ENCODE data around the gene PPP3R1.

Gene PPP3R1

DNA sequence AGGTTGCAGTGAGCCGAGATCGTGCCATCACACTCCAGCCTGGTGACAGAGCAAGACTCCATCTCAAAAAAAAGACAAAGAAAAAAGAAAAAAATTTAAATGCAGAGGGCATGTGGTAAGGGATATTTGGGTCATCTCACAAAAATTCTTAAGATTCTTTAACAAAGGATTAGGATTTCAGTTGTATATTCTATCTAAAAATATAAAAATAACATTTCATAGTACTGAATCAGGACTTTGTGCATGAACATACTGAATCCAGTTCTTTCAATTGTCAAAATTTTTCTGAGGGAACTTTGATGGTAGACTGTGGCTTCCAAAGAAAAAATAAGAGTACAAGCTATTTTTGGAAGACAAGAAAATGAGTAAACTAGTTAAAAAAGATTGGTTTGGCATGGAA is 6.5 kb upstream of the PPP3R1 start:
- no peak for DNase-seq (ENCODE audit: low read depth in 2 of 2)

GRCh38 chr2:68256093-68256450 is 3.7 kb upstream of the PPP3R1 start:
- no peak for DNase-seq (ENCODE audit: low read depth in 2 of 2)

- no peak for DNase-seq (ENCODE audit: low read depth in 2 of 2)
These were observed 1.1 kb upstream of the PPP3R1 start for GRCh38 chr2:68253219-68254068.

DNA sequence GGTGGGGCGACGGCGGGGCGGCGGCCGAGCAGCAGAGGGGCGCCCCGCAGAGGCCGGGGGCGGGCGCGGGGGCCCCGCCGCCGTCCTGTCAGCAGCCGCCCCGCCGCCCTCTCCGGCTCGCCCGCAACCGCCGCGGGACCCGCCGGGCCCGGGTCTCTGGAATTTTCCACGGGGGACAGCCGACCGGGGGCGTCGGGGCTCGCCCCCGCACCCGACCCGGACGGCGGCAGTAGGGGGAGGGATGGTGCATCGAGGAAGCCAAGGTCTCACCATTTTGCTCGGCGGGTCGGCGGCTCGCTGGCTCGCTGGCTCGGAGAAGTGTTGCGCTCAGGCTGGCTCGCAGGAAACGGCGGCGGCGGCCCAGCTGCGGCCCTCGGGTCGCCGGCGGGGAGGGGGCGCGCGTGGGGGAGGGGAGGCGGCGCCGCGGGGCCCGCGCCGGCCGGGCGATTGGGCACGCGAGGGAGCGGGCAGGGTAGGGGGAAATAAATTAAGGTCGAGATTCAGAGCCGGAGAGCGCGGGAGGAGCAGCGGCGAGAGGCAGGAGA is 405 bp downstream of the PPP3R1 start:
- DNase-seq (ENCODE audit: low read depth in 2 of 2), result peak; percentile 8 to 19

DNA sequence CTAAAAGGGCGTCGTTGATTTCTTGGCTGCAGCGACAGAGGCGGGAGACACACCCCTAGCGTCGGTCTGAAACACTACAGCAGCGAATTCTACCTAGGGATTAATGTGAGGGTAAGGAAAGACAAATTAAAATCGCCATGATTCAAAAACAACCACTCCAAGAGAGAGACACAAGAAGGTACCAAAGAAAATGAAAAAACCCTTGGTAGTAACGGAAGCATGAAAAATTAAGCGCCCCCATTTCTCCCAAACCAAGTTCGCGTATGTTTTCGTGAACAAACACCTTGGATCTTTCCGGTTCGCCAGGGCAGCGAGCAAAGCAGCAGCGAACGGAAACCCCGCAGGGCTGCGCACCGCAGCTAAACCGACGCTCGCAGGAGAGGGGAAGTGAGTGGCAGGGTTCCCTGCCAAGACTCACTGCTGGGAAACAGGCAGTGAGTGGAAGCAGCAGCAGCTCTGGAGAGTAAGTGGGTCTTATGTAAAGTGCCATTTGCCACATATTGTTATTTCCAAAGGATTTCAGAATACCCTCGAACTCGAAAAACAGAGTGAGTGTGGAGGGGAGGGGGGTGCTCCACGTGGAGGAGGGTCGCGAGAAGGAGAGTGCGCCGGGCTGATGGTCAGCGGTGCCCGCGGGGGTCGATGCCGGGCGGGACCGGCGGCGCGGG is 1.0 kb downstream of the PPP3R1 start:
- peak; percentile 46 to 60 for DNase-seq (ENCODE audit: low read depth in 2 of 2)

DNA sequence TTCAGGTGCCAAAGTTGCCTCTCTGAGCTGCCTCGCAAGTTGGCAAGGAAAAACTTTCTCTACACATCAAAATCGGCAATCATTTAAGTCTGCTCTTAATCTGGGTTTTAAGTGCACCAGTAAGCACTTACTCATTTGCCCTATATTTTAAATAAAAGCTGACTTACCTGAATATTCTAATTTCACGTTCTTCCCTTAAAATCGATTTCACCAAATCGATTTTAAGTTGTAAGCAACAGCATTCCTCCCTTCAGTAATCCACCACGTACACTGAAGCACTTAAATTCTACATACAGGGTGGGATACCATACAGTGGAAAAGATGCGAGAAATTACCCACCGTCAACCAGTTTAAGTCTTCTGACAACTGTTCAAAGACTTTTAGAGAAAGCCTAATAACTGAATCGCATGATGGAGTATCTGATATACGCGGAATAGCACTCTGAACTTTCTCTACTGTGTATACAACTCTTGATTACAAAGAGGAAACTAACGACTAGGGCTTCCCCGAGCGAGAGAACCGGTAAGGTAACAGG is 1.6 kb downstream of the PPP3R1 start:
- no peak for DNase-seq (ENCODE audit: low read depth in 2 of 2)

GRCh38 chr2:68250196-68250595 is 2.1 kb downstream of the PPP3R1 start:
- DNase-seq (ENCODE audit: low read depth in 2 of 2), result no peak

DNA sequence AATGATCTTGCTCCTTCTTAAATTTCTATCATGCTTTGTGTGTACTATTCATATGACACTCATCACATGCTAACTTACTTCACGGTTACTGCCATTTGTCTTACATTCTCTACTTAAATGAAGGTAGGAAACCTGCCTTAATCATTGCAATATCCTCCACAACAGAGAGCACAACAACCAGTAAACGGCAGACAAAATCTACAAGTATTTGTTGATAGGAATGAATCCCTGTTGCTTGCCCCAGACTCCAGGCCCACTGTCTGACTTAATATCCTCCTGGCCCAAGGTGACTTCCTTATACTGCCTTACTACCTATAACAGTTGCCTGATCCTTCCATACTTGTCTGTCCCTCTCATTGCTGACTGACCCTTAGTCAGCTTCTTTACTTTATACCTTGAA is 3.5 kb downstream of the PPP3R1 start:
- no peak for DNase-seq (ENCODE audit: low read depth in 2 of 2)

DNA sequence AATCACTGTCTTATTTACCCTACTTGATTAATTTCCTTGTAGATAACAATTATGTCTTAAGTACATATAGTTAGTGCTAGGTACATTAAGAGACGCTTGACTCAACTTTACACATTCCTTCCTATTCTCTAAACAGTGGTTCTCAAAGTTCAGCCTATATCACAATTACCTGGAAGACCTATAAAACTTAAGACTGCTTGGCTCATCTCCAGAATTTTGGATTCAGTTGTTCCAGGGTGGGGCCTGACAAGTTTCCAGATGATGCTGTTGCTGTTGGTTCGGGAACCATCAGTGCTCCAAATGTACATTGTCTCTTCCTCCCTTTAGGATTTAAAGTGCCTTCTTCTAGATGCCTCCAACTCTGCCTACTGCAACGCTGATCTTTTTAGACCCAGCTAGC is 4.0 kb downstream of the PPP3R1 start:
- DNase-seq (ENCODE audit: low read depth in 2 of 2), result no peak

- DNase-seq (ENCODE audit: low read depth in 2 of 2), result no peak
These were observed 5.9 kb downstream of the PPP3R1 start for GRCh38 chr2:68246396-68246795.

- no peak for DNase-seq (ENCODE audit: low read depth in 2 of 2)
These were observed 6.7 kb downstream of the PPP3R1 start for GRCh38 chr2:68245672-68246071.

DNA sequence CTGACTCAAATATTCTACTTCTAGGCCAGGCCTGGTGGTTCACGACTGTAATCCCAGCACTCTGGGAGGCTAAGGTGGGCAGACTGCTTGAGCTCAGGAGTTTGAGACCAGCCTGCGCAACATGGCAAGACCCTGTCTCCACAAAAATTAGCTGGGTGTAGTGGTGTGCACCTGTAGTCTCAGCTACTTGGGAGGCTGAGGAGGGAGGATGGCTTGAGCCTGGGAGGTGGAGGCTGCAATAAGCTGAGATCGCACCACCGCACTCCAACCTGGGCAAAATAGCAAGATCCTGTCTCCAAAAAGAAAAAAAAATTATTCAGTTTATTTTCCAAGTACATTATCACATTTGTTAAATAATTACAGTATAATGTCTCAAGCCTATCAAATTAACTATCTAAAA is 7.3 kb downstream of the PPP3R1 start:
- DNase-seq (ENCODE audit: low read depth in 2 of 2), result no peak

DNA sequence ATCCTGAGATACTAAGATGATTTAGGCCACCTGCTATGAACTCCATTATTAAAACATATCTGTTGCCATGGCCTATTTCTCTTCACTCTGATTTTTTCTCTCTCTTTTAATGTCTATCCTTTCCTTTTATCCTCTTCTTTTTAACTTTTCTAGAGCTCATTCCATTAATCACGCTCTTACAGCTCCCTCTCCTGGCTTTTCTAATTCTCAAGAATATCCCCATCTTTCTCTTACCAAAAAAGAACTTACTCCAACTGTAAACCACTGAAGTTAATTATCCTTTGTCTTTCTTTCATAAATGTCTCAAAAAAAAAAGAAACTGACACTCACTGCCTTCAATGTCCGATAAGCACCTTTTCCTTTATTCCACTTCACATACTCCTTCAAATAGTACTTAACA is 7.9 kb downstream of the PPP3R1 start:
- no peak for DNase-seq (ENCODE audit: low read depth in 2 of 2)

GRCh38 chr2:68241732-68242131 is 10.6 kb downstream of the PPP3R1 start:
- DNase-seq (ENCODE audit: low read depth in 2 of 2), result no peak

- no peak for DNase-seq (ENCODE audit: low read depth in 2 of 2)
These were observed 11.9 kb downstream of the PPP3R1 start for GRCh38 chr2:68240446-68240845.

DNA sequence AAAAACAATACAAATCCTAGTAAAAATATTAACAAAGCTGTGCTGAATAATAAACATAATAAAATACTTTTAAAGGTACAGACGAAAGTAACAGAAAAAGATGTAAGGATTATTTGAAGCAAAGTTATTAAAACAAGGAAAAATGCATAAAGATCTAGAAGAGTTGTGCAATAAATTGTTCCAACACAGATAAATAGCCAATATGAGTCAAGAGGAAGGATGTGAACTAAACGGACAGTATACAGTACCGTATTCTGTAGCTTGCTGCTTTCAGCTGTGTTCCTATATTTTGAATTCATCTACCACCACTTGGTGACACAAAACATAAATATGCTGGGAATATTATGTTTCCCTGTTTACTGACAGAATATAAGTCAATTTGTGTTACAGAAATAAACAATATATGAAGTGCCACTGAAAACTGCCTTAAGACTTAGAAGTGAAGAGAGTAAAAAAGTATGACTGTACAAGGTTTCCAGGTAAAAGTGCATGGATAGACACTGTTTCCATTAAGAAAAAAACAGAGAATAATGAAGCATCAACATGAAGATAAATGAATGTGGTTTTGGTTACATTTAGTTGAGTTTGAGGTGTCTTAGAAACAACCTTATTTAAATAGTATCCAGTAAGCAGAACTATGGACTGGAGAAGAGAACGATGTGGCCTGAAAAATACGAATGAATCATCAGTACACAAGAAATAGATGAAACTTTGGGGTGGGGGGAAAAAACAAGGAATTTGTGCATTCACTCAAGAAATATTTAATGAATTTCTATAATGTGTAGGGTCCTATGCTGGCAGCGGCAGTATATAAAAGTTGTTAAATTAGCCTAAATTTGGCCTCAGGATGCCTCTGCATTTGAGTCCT is 13.1 kb downstream of the PPP3R1 start:
- DNase-seq (ENCODE audit: low read depth in 2 of 2), result no peak

GRCh38 chr2:68237976-68238580 is 14.3 kb downstream of the PPP3R1 start:
- DNase-seq (ENCODE audit: low read depth in 2 of 2), result no peak

DNA sequence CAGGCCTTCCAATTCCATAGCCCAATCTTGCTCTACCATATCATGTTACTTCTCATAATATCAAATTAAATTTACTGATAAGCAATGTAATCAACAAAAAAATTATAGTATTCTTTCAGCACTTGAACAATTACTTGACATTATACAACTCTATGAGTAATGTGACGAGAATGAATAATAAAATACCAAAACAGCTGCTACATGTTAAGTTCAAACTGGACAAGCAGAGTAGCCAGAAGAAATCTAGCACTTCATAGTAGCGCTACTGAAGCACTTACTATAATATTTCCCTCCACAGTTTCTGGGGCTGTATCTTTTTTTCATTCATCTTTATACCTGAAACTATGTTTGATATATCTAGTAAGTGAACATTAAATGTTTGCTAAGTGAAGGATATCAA is 14.9 kb downstream of the PPP3R1 start:
- DNase-seq (ENCODE audit: low read depth in 2 of 2), result no peak

GRCh38 chr2:68236876-68237275 is 15.5 kb downstream of the PPP3R1 start:
- no peak for DNase-seq (ENCODE audit: low read depth in 2 of 2)

GRCh38 chr2:68236103-68236734 is 16.1 kb downstream of the PPP3R1 start:
- DNase-seq (ENCODE audit: low read depth in 2 of 2), result no peak

DNA sequence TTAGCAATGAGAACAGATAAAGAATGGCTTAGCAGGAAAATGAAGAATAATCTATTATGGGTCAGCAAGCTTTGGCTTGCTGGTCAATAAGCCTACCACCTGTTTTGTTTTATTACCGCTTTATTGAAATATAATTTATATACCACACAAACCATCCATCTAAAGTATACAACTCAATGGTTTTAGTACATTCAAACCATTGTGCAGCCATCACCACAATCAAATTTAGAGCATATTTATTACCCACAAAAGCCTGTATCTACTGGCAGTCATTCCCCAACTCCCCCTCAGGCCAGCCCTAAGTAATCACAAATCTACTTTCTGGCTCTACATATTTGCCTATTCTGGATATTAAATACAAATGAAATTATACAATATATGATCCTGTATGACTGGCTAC is 17.2 kb downstream of the PPP3R1 start:
- DNase-seq (ENCODE audit: low read depth in 2 of 2), result no peak
